K562 (cell line): ENCODE results near the gene ANKRD49. TPM values are rescaled to one million over a fixed set of nuclear protein-coding genes. Genes with fewer than 3 reads are reported as not detected.

ENCODE experiments used
- BHLHE40 ChIP-seq: IDR thresholded peaks from 2 replicates; pipeline ENCODE4 v1.6.1; 2011; ENCODE audit warnings: low read length, improper control_type of control experiment
- CCNT2 ChIP-seq: IDR thresholded peaks from 2 replicates; pipeline ENCODE4 v1.6.1; 2011; ENCODE audit warnings: borderline replicate concordance, low read depth, mild to moderate bottlenecking, moderate library complexity, mixed read lengths, low read length; ENCODE audit not compliant: insufficient read length; ENCODE audit errors: extremely low read depth
- E2F3 ChIP-seq: fragments of 250-450 bp; sonication (Bioruptor Pico); IDR thresholded peaks from 2 replicates; pipeline ENCODE4 v1.4.0; 2020; ENCODE audit warnings: mild to moderate bottlenecking
- ERF ChIP-seq: fragments of 450-650 bp; formaldehyde crosslinking; IDR thresholded peaks from 2 replicates; pipeline ENCODE4 v1.4.0; 2020; ENCODE audit warnings: mild to moderate bottlenecking, mixed read lengths
- FOXA1 ChIP-seq: fragments of 450-650 bp; IDR thresholded peaks from 2 replicates; pipeline ENCODE4 v1.6.1; 2016; ENCODE audit warnings: mild to moderate bottlenecking, borderline replicate concordance
- GABPB2 ChIP-seq: fragments of 250-450 bp; sonication (Bioruptor Pico); conservative IDR thresholded peaks from 2 replicates; pipeline ENCODE4 v1.5.1; 2021; ENCODE audit warnings: mild to moderate bottlenecking
- KLF16 ChIP-seq: IDR thresholded peaks from 2 replicates; pipeline ENCODE4 v1.6.1; 2016; ENCODE audit warnings: antibody characterized with exemption
- NCOA1 ChIP-seq: fragments of 450-650 bp; IDR thresholded peaks from 2 replicates; pipeline ENCODE4 v1.6.1; 2016; ENCODE audit warnings: low read depth
- NFATC3 ChIP-seq: fragments of 450-650 bp; IDR thresholded peaks from 2 replicates; pipeline ENCODE4 v1.6.1; 2017; ENCODE audit warnings: mild to moderate bottlenecking
- NR2C2 ChIP-seq, 2 experiments: fragments of 200-800 bp in 1 of 2; sonication (Bioruptor generic) in 1 of 2; sonication (generic) in 1 of 2; formaldehyde crosslinking in 1 of 2; IDR thresholded peaks; 2 replicates each; pipeline versions ENCODE4 v1.6.1 to v1.8.0; 2016 to 2022; ENCODE audit warnings: mild to moderate bottlenecking in 1 of 2, missing compliant biosample characterization in 1 of 2, missing genetic modification characterization in 1 of 2, missing genetic modification reagents in 1 of 2
- NUFIP1 ChIP-seq: fragments of 450-650 bp; IDR thresholded peaks from 2 replicates; pipeline ENCODE4 v1.6.1; 2018; ENCODE audit not compliant: partially characterized antibody
- RBM14 ChIP-seq: fragments of 200-400 bp; formaldehyde crosslinking; IDR thresholded peaks from 2 replicates; pipeline ENCODE4 v1.6.1; 2018; ENCODE audit warnings: low read depth, mild to moderate bottlenecking, low read length, moderate library complexity, borderline replicate concordance; ENCODE audit not compliant: insufficient read depth
- SMARCB1 ChIP-seq: IDR thresholded peaks from 2 replicates; pipeline ENCODE4 v1.6.1; 2011; ENCODE audit warnings: improper control_type of control experiment, low read depth; ENCODE audit not compliant: insufficient read length
- SNIP1 ChIP-seq: fragments of 450-650 bp; IDR thresholded peaks from 2 replicates; pipeline ENCODE4 v1.7.1; 2017; ENCODE audit warnings: low read depth, mild to moderate bottlenecking
- TBL1XR1 ChIP-seq, 2 experiments: IDR thresholded peaks; 2 replicates each; pipeline ENCODE4 v1.6.1; 2012; ENCODE audit warnings: improper control_type of control experiment in 2 of 2, low read length in 2 of 2, mild to moderate bottlenecking in 1 of 2
- ZBTB1 ChIP-seq: sonication (generic); formaldehyde crosslinking; IDR thresholded peaks from 2 replicates; pipeline ENCODE4 v1.8.1; 2023; ENCODE audit warnings: missing genetic modification reagents, low read depth, mild to moderate bottlenecking, borderline replicate concordance
- ZKSCAN3 ChIP-seq: fragments of 250-450 bp; sonication (Bioruptor Pico); IDR thresholded peaks from 2 replicates; pipeline ENCODE4 v1.4.0; 2020
- ZNF217 ChIP-seq: sonication (generic); formaldehyde crosslinking; IDR thresholded peaks from 2 replicates; pipeline ENCODE4 v1.8.0; 2022; ENCODE audit warnings: mild to moderate bottlenecking, missing genetic modification reagents
- ZNF551 ChIP-seq: fragments of 250-450 bp; sonication (Bioruptor Pico); IDR thresholded peaks from 2 replicates; pipeline ENCODE4 v1.5.0; 2021; ENCODE audit warnings: mild to moderate bottlenecking, moderate library complexity
- ZNF561 ChIP-seq: fragments of 450-650 bp; formaldehyde crosslinking; conservative IDR thresholded peaks from 2 replicates; pipeline ENCODE4 v1.4.0; 2020; ENCODE audit warnings: mild to moderate bottlenecking, moderate library complexity
- ZSCAN32 ChIP-seq: fragments of 450-650 bp; formaldehyde crosslinking; IDR thresholded peaks from 2 replicates; pipeline ENCODE4 v1.4.0; 2020; ENCODE audit warnings: mild to moderate bottlenecking, moderate library complexity
- polyA plus RNA-seq, 8 experiments: library from polyadenylated mRNA; depleted of rRNA in 4 of 8; stranded (reverse) in 5 of 8; unstranded in 3 of 8; fragments of >200 nt; fragmentation: Nextera tagmentation in 2 of 8; fragmentation: Illumina TruSeq in 1 of 8; extraction: Ambion mirVana in 2 of 8; extraction: Trizol in 1 of 8; gene quantifications; 2 replicates each; pipeline versions ENCODE4 v1.2.1 to v1.2.3, GENCODE V29; 2011 to 2014; ENCODE audit warnings: inconsistent platforms in 1 of 8, missing spikeins in 1 of 8
- total RNA-seq, 7 experiments: library from RNA; depleted of rRNA in 6 of 7; stranded (reverse); fragments of >200 nt in 6 of 7; fragmentation: Illumina TruSeq in 2 of 7; extraction: Trizol in 2 of 7; gene quantifications; 2 replicates each; pipeline versions ENCODE4 v1.2.1 to v1.2.3, GENCODE V29; 2011 to 2021; ENCODE audit warnings: low replicate concordance in 1 of 7
- TF ChIP-seq, protein P1 (sequence below): sonication (generic); formaldehyde crosslinking; IDR thresholded peaks from 2 replicates; pipeline ENCODE4 v1.8.0; 2022; ENCODE audit warnings: mild to moderate bottlenecking, missing genetic modification reagents
- TF ChIP-seq, protein P2 (sequence below): sonication (generic); formaldehyde crosslinking; IDR thresholded peaks from 2 replicates; pipeline ENCODE4 v1.9.0; 2022; ENCODE audit warnings: mild to moderate bottlenecking, missing genetic modification reagents
- TF ChIP-seq, protein P3 (sequence below): sonication (generic); formaldehyde crosslinking; IDR thresholded peaks from 2 replicates; pipeline ENCODE4 v1.8.1; 2022; ENCODE audit warnings: missing genetic modification reagents

Gene ANKRD49
- total and polyA plus RNA-seq, 9 of the 15 experiments (the other 6 are each of a cell fraction or from before 2014, with no cell fraction given), result 13.4 to 43.5 (median 30.6) TPM

DNA sequence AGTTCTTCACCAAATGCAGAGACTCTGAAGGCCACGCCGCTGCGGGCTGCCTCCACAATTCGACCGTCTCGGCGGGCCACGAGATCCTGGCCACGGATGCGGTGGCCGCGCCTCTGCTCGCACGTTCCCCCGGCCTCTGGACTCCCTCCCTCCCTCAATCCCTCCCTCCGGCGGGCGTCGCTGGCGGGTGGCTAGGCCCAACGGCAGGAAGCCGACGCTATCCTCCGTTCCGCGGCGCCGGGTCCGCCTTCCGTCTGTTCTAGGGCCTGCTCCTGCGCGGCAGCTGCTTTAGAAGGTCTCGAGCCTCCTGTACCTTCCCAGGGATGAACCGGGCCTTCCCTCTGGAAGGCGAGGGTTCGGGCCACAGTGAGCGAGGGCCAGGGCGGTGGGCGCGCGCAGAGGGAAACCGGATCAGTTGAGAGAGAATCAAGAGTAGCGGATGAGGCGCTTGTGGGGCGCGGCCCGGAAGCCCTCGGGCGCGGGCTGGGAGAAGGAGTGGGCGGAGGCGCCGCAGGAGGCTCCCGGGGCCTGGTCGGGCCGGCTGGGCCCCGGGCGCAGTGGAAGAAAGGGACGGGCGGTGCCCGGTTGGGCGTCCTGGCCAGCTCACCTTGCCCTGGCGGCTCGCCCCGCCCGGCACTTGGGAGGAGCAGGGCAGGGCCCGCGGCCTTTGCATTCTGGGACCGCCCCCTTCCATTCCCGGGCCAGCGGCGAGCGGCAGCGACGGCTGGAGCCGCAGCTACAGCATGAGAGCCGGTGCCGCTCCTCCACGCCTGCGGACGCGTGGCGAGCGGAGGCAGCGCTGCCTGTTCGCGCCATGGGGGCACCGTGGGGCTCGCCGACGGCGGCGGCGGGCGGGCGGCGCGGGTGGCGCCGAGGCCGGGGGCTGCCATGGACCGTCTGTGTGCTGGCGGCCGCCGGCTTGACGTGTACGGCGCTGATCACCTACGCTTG lies 50.2 kb downstream of the ANKRD49 start, which contains the start of gene FUT4 (continued):
- TF ChIP-seq, protein P1, sequence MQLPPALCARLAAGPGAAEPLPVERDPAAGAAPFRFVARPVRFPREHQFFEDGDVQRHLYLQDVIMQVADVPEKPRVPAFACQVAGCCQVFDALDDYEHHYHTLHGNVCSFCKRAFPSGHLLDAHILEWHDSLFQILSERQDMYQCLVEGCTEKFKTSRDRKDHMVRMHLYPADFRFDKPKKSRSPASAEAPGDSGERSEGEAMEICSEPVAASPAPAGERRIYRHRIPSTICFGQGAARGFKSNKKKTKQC (CRISPR knock-in tag), result peak; percentile 94
- TF ChIP-seq BHLHE40 (peak; percentile 93), SNIP1 (no peak), E2F3 (no peak), NCOA1 (peak; percentile 76; the same call in 1 of the 2 replicates), ZBTB1 (CRISPR knock-in tag) (peak; percentile 37; the same call in 1 of the 2 replicates), NFATC3 (no peak), ZKSCAN3 (CRISPR knock-in tag) (no peak), ZNF551 (no peak), NR2C2 (CRISPR knock-in tag; IDR thresholded peaks at IDR 0.05) (peak; percentile 26; the same call in 1 of the 2 replicates), NR2C2 (tag; IDR thresholded peaks at IDR 0.05) (peak; percentile 51; the same call in 1 of the 2 replicates), NUFIP1 (peak; percentile 15), ZNF217 (CRISPR knock-in tag) (no peak), RBM14 (0 out of 2 replicates have a peak, but pooled peaks have one; percentile 61), SMARCB1 (no peak), GABPB2 (CRISPR knock-in tag) (no peak), TBL1XR1 (IDR thresholded peaks at IDR 0.05; ENCODE audit: low read length in 2 of 2) (no peak), ZNF561 (no peak), ERF (CRISPR knock-in tag) (peak; percentile 49), ZSCAN32 (CRISPR knock-in tag) (0 out of 2 replicates have a peak, but pooled peaks have one; percentile 38), CCNT2 (peak; percentile 62), FOXA1 (no peak), KLF16 (no peak)
- TF ChIP-seq, protein P2, sequence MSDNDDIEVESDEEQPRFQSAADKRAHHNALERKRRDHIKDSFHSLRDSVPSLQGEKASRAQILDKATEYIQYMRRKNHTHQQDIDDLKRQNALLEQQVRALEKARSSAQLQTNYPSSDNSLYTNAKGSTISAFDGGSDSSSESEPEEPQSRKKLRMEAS, result peak; percentile 85; the same call in 1 of the 2 replicates
- TF ChIP-seq, protein P3, sequence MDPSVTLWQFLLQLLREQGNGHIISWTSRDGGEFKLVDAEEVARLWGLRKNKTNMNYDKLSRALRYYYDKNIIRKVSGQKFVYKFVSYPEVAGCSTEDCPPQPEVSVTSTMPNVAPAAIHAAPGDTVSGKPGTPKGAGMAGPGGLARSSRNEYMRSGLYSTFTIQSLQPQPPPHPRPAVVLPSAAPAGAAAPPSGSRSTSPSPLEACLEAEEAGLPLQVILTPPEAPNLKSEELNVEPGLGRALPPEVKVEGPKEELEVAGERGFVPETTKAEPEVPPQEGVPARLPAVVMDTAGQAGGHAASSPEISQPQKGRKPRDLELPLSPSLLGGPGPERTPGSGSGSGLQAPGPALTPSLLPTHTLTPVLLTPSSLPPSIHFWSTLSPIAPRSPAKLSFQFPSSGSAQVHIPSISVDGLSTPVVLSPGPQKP (CRISPR knock-in tag), result no peak
